Measurements from ENCODE around the gene PIGU. TPM values are rescaled to one million over a fixed set of nuclear protein-coding genes. Genes with fewer than 3 reads are reported as not detected.
"Not testable (repeated sequence)": the region's sequence is repeated elsewhere in the genome, so short reads cannot be mapped to it uniquely, and the experiment has no call there.

The PIGU gene
- total RNA-seq, 4 donors from 2014 or later, result 20.6 to 31.5 (median 27.7) TPM

DNA sequence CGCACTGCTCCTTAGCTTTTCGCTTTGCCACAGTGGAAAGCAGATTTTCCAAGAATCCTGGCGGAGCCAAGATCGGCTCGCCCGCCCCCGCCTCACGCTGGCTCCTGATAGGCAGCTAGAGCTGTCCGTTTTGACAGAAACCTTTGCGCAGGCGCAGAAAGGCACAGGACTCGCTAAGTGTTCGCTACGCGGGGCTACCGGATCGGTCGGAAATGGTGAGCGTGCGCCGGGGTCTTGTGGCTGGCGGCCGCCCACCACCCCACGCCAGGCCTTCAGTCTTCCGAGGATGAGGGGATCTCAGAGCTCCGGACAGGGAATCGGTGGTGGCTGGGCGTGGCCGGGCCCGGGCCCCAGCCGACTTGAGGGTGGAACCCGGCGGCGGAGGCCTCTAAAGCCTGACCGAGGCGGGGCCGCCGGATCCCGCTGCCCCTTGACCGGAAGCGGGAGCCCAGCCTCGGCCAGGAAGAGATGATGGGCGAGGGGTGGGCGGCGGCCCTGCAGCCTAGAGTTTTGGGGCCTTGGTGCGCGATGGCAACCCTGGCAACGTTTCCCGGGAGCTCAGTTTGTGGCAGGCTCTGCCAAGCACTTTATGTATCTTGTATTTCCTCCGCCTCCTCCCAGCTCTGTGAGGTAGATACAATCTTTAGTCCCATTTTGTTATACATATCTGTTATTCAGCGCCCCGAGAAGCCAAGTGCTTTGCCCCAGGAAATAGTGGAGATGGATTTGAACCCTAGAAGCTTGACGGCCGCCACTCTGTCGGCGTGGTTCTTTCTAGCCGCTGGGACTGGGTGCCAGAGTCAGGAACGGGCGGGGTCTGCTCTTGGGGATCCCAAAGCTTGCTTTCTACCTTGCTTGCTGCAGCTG lies 160.4 kb downstream of the PIGU start, which contains the start of gene DYNLRB1:
TSS of gene DYNLRB1 (plus strand) at position 176 of the 867 bp plus-strand sequence. CDS start at position 213, 37 bp downstream.
- Histone ChIP-seq H3K4me1 (peaks cover 0 to 69% (median 19%) of the 10 kb centered on the region in 4 donors), H3K4me3 (peak within 1 kb of the TSS; percentile 76 to 91 (median 84)), H3K9me3 (no peaks in the 10 kb centered on the region), H3K27me3 (no peaks in the 10 kb centered on the region), H3K36me3 (peaks cover 0 to 12% (median 0%) of the 10 kb centered on the region in 3 donors), H3K27ac (peak within 1 kb of the TSS; percentile 95 to 98 (median 98))
- WGBS, 2 donors, result 0% methylated on average over 16 to 46 of the region's 59 CpGs
- DNase-seq (ENCODE audit: low spot score in 2 of 2), result peak; percentile 93 to 96
- TF ChIP-seq EP300 (IDR thresholded peaks at IDR 0.05), result peak in 1 of 2 donors; percentile 99
- TF ChIP-seq POLR2A (IDR thresholded peaks at IDR 0.05), result peak; percentile 84 to 98
- TF ChIP-seq, protein P1, sequence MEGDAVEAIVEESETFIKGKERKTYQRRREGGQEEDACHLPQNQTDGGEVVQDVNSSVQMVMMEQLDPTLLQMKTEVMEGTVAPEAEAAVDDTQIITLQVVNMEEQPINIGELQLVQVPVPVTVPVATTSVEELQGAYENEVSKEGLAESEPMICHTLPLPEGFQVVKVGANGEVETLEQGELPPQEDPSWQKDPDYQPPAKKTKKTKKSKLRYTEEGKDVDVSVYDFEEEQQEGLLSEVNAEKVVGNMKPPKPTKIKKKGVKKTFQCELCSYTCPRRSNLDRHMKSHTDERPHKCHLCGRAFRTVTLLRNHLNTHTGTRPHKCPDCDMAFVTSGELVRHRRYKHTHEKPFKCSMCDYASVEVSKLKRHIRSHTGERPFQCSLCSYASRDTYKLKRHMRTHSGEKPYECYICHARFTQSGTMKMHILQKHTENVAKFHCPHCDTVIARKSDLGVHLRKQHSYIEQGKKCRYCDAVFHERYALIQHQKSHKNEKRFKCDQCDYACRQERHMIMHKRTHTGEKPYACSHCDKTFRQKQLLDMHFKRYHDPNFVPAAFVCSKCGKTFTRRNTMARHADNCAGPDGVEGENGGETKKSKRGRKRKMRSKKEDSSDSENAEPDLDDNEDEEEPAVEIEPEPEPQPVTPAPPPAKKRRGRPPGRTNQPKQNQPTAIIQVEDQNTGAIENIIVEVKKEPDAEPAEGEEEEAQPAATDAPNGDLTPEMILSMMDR (IDR thresholded peaks at IDR 0.05), result peak in 1 of 5 experiments; percentile 48

DNA sequence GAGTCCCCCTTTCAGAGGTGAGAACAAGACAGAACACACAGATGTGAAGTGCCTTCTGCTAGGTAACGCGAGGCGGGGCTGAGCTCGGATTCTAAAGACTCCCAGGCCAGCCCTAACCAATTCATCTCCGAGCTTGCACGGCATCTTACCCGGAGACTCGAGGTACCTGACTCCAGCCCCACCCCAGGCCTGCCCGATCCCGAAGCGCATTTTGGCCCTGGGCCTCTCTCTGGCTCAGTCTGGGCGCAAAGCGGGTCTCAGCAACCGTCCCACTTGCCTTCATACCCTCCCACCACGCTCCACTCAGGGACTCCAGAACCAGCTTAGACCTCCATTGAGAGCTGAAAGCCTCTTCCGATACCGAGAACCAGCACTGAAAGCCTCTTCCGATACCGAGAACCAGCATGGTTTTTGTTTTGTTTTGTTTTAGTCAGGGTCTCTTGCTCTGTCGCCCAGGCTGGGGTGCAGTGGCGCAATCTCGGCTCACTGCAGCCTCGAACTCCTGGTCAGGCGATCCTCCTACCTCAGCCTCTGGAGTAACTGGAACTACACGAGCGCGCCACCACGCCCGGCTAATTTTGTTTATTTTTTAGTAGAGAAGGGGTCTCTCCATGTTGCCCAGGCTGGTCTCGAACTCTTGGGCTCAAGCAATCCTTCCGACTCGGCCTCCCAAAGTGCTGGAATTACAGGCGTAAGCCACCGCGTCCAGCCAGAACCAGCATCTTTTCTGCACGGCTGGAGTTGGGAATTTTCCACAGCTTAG lies 161.2 kb downstream of the PIGU start:
- DNase-seq (ENCODE audit: low spot score in 2 of 2), result peak in 1 of 2 donors; percentile 22
- TF ChIP-seq EP300 (IDR thresholded peaks at IDR 0.05) (no peak), POLR2A (IDR thresholded peaks at IDR 0.05) (no peak)
- TF ChIP-seq, protein P1 (IDR thresholded peaks at IDR 0.05), result no peak

DNA sequence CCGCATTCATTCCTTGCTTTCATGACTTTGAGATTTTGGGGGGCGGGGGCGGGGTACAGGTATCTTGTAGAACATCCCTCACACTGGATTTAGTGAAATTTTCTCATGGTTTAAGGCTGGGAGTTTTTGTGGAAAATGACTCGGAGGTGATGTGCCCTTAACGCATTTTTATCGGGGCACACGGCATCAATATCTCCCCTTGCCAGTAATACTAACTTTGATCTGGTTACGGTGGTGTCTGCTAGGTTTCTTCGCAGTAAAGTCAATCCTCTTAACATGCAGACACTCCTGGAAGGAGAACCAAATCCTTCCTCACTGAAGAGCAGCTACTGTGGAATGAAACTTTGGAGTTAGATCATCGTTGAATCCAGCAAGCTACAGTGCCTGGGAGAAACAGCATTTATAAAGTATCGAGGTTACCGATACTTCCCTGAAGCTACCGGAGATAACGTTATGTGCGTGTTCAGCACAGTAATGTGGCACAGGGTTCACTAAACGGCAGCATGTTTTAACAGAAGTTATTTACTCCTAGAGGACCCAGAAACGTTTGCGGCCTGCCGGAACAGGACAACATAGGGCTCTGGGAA lies 161.9 kb downstream of the PIGU start:
- Histone ChIP-seq H3K36me3 (peaks cover 0 to 12% (median 0%) of the 10 kb centered on the region in 3 donors), H3K4me3 (peak overlapping the region; percentile 76 to 91 (median 84)), H3K9me3 (no peaks in the 10 kb centered on the region), H3K27me3 (no peaks in the 10 kb centered on the region), H3K4me1 (peaks cover 0 to 56% (median 13%) of the 10 kb centered on the region in 4 donors), H3K27ac (peak overlapping the region; percentile 95 to 98 (median 98))
- TF ChIP-seq EP300 (IDR thresholded peaks at IDR 0.05), result no peak
- TF ChIP-seq POLR2A (IDR thresholded peaks at IDR 0.05), result no peak
- TF ChIP-seq, protein P1 (IDR thresholded peaks at IDR 0.05), result no peak
- 35 to 37% methylated on average over 19 of the region's 19 CpGs for whole genome bisulfite sequencing, 2 donors
- DNase-seq (ENCODE audit: low spot score in 2 of 2), result no peak

More for the DNA sequence above, 161.2 kb downstream of the PIGU start:
- H3K4me3 ChIP-seq, result peak overlapping the region; percentile 76 to 91 (median 84)
- peak overlapping the region; percentile 95 to 98 (median 98) for H3K27ac ChIP-seq
- H3K27me3 ChIP-seq, result no peaks in the 10 kb centered on the region
- peaks cover 0 to 12% (median 0%) of the 10 kb centered on the region in 3 donors for H3K36me3 ChIP-seq
- 4% methylated on average over 32 to 36 of the region's 36 CpGs for WGBS, 2 donors
- H3K4me1 ChIP-seq, result peaks cover 0 to 62% (median 14%) of the 10 kb centered on the region in 4 donors
- no peaks in the 10 kb centered on the region for H3K9me3 ChIP-seq

- H3K27ac ChIP-seq, result peak overlapping the region in 2 of 4 donors; percentile 95 to 97
- not testable (repeated sequence) for H3K9me3 ChIP-seq; DNase-seq (ENCODE audit: low spot score in 2 of 2); H3K27me3 ChIP-seq; H3K4me3 ChIP-seq; H3K36me3 ChIP-seq
- peaks cover 0 to 48% (median 13%) of the 10 kb centered on the region in 4 donors for H3K4me1 ChIP-seq
- 91 to 93% methylated on average over 17 of the region's 17 CpGs for WGBS, 2 donors
These were observed 162.9 kb downstream of the PIGU start for GRCh38 chr20:34514034-34514433.

- Histone ChIP-seq H3K36me3 (peaks cover 0 to 13% (median 0%) of the 10 kb centered on the region in 3 donors), H3K27me3 (no peaks in the 10 kb centered on the region), H3K9me3 (no peaks in the 10 kb centered on the region), H3K4me1 (peaks cover 0 to 40% (median 12%) of the 10 kb centered on the region in 4 donors), H3K4me3 (no peak overlapping the region), H3K27ac (peak overlapping the region in 2 of 4 donors; percentile 42 to 68)
- no peak for TF ChIP-seq POLR2A (IDR thresholded peaks at IDR 0.05)
- TF ChIP-seq EP300 (IDR thresholded peaks at IDR 0.05), result no peak
- TF ChIP-seq, protein P1 (IDR thresholded peaks at IDR 0.05), result no peak
- no peak for DNase-seq (ENCODE audit: low spot score in 2 of 2)
These were observed 163.9 kb downstream of the PIGU start for GRCh38 chr20:34512955-34513419.
